SHP77 treated with DMSO at 0.1 percent for 48 hours (cell line): ENCODE measurements around the gene CHST11.
"Not testable (repeated sequence)": the region's sequence is repeated elsewhere in the genome, so short reads cannot be mapped to it uniquely, and the experiment has no call there.

Source experiments
- DNase-seq: peaks from one replicate; lab custom pipeline; 2025; lab: John Stamatoyannopoulos, UW

The CHST11 gene

DNA sequence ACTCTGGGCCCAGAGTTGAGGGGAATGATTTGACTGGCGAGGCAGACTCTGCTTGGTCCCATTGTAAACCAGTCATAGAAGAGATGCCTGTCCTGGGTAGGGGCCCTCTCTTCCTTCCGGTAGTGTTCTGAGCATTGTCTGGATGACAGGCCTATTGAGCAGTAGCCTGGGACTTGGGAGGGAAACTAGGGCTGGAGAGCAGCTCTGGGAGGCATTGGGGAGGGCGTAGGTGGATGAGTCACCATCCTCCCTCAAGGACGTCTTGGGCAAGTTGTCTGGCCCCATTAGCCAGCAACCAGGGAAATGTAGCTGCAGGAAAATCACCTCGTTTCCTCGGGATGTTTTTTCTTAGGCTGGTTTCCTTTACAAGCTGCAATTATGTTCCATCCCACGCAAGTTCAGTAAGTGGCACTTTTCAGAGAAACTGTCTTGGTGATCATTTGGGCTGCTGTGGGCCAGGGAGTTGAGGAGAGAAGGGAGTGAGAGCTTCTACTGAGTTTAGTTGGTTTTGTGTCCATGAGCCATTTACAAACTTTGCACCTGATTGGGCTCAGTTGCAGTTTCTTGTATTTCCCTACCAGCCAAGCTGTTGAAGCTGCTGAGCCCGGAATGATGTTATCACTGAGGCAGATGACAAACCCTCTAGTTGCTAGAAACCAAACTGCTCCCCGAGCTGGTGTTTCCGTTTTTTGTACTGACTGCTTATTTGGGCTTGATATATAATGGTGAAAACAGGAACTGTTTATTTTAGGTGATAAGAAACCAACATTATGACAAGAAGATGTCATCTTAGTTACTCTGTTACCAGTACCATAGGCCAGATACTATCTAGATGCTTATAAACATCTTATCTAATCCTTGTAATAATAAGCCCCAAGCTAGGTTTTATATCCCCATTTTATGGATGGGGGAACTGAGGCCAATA lies 147.6 kb downstream of the CHST11 start:
- no peak for DNase-seq

DNA sequence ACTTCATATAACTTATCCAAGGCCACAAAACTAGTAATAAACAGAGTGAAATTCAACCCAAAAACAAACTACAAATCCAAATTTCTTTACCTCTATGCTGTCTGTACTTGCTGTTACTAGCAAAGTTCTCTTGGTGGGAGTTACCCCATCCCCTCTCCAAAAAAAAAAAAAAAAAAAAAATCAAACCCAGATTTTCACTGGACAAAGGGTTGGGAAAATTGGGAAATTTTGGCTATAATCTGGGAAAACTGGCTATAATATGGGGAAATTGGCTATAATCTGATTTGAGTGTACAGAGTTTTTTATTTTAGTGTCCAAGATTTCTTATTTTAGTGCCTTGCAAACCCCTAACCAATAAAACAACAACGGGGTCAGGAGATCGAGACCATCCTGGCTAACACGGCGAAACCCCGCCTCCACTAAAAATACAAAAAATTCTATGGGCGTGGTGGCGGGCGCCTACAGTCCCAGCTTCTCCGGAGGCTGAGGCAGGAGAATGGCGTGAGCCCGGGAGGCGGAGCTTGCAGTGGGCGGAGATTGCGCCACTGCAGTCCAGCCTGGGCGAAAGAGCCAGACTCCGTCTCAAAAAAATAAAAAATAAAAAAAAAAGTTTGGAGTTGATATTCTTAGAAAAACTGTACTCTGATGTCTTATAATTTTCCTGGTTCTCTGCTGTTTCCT lies 148.4 kb downstream of the CHST11 start:
- DNase-seq, result no peak

DNA sequence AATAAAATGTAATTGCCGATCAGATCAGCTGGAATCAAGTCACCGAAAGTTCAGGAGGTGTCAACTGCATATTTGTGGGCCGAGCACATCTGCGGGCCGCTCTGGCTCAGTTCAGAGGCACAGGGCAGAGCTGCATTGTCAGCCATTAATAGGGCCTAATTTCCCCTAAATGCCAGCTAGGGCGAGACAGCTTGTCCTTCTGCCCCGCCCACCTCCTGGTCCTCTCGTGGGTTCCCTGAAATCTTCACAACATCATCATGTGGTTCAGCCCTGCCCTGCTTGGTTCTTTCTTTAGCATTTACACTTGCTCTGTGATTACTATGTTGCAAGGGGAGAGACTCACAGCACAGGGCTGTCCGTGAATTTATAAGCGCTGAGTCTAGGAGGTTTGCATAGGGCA lies 148.9 kb downstream of the CHST11 start:
- no peak for DNase-seq

DNA sequence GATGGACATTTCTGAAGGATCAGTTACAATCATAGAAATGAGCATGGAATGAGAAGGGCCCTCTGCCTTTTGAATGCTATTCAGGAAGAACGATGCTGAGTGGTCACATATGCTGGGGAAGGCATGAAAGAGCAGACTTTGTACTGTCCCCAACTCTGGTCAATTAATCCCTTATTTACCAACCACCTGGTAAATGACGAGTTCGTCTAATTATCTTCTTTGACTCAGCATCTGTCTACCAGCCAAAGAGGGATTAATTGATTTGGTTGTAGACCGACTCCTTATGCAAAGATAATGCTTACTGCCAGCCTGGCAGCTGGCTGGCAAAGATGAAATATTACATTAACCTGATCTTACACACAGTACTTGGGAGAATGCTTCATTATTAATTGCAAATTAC lies 152.2 kb downstream of the CHST11 start:
- no peak for DNase-seq

DNA sequence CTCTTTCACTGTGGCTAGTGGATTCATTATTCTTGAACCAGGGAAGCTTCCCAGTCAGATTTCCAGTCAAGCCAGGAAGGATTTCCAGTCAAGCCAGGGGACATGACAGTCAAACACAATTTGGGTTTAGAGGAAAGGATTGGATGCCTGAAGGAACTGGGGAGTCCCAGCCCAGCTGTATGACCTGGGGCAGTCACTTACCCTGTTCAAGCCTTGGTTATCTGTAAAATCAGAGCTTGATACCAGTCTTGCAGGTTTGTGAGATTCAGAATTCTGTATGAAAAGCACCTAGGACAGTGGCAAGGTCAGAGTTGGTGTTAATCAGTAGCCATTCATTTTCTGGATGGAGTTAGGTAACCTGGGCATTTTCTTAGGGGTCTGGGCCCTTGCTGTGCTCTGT lies 152.7 kb downstream of the CHST11 start:
- no peak for DNase-seq

DNA sequence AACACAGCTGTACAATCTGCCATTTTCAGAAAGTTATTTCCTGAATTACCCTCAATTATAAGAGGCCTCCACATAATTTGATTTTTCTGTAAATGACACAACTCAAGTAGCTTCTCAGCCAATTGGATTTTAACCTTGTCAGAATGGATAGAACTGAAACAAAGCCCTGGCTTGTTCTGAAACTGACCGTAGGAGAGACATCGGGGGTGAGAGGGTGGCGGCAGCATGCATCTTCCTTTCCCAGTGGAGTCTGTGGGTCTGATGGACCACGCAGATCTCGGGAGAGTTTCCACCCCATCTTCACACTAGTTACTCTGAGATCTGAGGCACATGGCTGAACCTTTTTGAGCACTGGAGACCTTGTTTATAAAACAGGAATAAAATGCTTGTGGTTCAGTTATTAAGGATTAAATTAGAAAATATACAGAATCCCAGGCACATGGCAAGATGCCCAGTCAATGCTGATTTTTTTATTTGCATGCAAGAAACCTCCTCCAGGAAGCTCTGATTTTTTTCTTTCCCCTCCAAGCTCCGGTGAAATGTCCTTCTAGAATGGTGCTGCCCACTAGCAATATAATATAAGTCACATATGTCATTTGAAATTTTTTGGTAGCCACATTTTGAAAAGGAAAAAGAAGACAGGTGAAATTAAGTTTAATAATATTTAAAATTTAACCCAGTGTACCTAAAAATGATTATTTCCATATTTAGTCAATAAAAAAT lies 153.9 kb downstream of the CHST11 start:
- no peak for DNase-seq

DNA sequence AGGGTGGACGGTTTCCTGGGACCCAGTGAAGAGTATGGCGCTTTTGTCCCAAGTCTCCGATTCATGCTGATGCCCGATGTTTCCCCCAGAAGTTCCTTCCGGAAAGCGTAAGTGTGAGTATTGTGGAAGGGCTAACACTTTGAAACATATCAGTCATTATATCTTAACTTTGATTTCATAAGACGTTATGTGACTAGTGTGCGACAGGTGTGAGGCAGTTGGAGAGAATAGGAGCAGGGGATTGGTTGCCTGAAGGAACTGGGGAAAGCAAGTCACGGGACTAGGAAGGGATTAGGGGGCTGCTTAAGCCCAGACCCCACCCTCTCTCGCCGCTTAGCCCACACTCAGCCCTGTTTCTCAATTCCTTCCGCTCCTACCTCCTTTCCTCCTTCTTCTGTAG lies 154.9 kb downstream of the CHST11 start:
- no peak for DNase-seq

DNA sequence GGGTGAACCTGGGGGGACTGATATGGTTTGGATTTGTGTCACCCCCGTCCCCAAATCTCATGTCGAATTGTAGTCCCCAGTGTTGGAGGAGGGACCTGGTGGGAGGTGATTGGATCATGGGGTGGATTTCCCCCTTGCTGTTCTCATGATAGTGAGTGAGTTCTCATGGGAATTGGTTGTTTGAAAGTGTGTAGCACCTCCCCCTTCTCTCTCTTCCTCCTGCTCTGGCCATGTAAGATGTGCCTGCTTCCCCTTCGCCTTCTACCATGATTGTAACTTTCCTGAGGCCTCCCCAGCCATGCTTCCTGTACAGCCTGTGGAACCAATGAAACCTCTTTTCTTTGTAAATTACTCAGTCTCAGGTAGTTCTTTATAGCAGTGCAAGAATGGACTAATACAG lies 156.6 kb downstream of the CHST11 start:
- DNase-seq, result not testable (repeated sequence)

DNA sequence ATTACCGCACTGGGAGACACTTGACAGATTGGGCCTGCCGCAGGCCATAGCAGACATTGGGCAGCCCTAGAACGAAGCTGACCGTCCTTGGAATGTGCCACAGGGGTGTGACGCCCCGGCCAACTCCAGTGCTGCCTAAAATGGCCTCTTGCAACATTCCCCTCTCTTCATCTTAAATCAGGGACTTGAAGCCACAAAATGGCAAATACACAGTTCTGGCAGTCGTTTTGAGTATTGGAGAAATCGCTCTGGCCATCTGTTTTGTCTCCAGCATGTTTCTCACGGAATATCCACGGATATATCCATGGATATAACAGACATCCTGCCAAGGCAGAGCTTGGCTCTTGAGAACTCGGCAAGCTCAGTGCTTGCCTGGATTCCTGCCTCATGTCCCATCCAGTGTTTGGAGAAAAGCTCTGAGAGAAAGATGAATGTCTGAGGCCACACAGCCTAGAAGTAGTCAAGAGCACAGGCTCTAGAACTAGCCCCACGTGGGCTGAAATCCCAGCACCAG lies 158.4 kb downstream of the CHST11 start:
- no peak for DNase-seq

DNA sequence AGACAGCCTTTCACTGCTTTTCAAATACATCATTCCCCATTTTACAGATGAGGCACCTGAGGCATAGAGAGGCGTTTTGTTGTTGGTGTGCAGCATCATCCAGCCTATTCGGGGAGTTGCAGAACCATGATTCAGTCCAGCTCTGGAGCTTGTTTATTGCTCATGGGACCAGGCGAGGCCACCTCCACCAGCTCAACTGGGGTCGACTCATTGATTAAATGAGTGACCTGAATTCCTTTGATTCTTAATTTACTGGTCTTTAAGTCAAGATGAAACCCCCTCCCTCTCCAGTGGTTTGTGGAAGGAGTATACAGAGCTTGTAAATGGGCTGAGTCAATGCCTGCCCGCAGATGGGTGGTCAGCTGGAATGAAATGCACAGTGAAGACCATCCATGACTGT lies 161.9 kb downstream of the CHST11 start:
- no peak for DNase-seq

DNA sequence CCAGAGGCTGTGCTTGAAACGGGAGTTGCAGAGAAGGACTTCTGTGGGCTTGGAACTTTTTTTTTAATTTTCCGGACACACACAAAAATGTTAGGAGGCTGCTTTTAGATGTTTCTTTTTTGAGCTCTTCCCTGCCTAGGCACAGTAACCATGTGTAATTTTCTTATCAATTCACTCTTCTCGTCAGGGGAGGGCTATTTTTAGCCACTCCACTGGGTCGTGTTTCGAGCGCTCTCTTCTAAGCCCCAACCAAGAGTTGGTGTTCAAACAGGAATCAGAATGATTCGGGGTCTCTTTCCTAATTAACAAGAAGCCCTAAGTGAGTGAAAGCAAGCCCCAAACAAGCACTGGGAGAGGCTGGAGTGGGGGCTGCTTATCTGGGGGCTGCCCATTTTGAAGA lies 162.6 kb downstream of the CHST11 start:
- DNase-seq, result no peak

DNA sequence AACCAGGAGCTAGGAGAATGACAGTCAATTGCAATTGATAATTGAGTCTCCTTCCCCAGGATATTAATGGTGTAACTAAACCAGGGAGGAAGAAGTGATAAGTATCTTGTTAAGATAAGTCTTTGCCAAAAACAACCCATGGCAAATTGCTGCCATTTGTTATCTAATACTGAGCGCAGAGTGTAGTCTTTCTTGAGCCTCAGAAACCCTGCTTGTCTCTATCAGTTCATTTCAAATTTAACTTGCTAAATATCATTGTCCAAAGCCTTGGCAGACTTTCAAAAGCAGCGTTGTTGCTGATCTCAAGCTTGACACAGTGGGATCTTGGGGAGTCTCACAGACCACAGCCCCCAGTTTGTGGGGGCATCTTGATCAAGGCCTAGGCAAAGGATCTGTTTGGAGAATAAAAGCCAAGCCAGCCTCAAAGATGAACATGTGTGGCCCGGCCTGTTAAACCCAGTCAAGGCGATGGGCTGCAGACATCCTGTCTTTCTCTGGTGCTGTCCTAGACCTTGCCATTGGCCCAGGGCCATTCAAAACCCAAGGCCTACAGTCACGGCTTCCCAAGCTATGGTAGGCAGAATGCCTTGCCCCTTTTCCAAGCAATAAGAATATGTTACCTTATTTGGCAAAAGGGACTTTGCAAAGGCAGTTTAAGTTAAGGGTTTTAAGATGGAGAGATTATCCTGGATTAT lies 164.2 kb downstream of the CHST11 start:
- no peak for DNase-seq

DNA sequence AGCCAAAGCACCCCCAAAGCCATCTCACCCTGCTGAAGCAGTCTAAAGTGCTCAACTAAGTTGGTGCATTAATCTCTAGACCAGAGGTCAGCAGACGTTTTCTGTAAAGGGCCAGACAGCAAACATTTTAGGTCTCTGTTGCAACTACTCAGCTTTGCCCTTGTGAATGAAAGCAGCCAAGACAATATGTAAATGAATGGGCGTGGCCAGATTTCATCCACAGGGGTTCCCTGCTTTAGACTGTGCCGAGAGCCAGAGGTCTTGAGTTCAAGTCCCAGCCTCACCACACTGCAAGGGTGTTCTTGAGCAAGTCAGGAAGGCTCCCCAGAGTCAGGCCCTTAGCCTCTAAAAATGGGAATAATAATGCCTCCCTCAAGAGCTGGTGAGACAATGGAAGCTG lies 166.2 kb downstream of the CHST11 start:
- DNase-seq, result no peak

DNA sequence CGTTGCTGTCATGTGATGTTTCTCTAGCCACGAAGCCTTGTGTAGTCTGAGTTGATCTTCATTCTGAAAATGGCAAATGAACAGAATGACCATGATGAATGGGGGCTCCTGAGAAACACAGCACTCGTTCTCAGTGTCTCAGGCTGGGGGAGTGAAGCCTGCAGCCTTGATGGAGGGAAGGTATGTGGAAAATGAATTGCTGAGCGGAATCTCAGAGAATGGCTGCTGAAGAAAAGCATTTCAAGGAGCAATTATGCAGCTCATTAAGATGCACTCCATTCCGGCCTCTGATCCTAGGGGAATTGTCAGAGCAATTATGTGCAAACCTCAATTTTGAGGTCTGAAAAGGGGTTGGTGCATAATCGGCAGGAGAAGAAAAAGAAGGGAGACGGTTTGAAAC lies 167.1 kb downstream of the CHST11 start:
- DNase-seq, result no peak

DNA sequence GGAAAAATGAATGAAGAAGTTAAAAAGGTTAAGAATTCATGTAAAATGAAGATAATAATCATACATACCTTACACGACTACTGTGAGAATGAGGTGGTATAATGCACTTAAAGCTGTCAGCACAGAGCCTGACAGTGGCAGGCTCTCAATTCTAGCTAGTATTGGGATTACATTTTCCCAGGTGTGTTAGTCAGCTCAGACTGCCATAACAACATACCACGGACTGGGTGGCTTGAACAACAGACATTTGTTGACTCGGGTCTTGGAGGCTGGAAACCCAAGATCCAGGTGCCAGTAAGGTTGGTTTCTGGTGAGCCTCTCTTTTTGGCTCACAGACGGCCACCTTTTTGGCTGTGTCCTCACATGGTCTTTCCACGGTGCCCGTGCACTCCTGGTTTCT lies 167.8 kb downstream of the CHST11 start:
- no peak for DNase-seq

DNA sequence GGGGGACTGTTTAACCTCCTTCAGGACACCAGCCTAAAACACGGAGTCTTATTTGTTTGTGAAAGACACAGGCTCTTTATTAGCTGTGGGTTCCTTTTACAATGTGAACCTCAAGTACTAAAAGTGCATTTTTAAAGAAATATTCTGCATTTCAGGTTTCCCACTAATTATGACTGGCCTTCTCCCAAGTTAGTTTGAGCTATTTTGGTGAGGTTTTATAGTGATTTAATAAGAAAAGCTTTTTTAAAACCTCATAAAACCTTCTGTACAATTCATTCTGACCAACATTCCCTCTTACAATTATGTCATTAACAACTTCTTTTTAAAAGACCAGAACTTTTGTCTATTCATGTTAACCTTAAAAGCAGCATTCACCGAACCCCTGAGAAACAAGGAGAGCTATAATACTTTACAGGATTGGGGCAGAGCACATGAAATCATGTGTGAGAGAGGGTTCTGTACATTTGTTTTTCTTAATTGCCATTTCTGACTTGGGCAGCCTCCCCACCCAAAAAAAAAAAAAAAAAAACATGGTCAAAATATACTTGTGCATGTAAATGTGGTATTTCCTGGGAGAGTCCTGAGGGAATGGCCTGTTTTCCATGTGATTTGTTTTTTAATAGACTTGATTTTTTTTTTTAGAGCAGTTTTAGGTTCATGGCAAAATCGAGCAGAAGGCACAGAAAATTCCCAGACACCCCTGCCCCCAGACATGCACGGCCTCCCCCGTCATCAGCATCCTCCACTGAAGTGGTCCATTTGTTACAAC lies 169.5 kb downstream of the CHST11 start:
- no peak for DNase-seq

DNA sequence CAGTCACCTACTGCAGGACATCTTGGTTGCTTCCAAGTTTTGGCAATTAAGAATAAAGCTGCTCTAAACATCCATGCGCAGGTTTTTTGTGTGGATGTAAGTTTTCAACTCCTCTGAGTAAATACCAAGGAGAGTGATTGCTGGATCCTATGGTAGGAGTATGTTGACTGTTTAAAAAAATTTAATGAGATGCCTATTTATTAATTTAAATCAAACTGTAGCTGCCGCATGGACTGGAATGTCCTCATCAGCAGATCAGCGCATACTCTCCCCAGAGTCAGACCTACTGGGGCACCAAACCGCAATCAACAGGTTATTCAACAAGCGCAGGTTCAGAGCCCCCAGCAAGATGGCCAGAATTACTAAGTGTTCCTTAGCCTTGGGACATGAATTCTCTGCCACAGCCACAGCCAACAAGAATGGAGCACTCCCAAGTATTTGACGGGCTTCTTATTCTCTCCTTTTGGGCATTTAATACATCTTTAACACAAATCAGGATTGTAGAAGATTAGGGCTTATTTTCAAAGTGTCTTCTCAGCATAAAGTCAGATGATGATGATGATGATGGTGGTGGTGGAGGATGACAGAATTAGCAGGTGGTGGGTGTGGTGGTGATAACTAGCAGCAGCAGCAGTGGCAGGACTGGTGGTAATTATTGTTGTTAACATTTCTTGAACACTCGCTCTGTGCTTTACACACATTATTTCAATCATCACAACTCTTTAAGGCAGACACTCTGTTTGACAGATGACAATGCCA lies 170.7 kb downstream of the CHST11 start:
- no peak for DNase-seq

DNA sequence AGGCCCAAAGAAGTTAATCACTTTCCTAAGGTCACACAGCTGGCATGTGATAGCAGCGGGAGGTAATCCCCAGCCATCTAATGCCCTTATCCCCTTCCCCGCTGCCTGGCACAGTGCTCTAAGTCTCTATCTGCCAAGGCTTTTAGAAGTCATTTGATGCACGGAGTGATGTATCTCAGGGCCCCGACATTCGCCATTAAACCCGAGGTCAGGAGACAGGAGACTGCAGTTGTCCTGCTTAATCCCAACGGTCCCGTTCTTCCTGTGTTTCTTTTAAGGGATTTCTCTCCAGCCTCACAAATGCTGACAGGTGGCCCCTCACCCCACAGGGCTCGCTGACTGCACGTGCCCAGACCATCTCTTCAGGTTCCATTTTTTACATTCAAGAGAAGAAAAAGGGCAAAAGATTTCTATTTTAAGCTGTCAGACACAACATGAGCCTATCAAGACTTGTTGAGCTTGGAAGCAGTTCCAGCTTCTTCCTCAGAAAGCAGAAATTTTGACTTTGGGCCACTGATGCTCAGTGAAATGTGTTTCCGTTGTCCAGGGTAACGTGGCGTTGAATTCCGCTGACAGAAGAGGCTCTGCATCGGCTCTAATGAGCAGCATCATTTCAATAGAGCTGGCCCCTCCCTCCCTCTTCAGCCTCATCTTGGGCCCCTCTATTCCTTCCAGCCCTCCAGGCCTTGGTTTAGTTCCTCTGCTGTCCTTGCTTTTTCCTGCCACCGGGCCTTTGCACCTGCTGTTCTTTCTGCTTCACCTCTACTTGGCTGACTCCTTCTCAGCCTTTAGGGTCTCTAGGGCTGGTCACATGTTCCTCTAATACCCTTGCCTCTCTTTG lies 171.5 kb downstream of the CHST11 start:
- DNase-seq, result no peak

DNA sequence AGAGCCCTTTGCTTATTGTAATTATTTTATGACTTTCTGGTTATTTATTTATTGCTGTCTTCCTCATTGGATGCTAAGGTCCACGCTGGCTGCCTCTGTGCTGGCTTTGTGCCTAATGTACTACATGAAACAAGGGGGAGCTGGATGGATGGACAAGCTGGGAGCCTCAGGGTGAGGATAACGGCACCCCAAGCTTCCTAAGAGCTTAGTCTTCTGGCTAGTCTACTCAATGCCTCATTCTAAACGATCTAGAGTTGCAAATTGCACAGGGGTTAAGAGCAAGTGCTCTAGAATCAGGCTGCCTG lies 172.0 kb downstream of the CHST11 start:
- no peak for DNase-seq

DNA sequence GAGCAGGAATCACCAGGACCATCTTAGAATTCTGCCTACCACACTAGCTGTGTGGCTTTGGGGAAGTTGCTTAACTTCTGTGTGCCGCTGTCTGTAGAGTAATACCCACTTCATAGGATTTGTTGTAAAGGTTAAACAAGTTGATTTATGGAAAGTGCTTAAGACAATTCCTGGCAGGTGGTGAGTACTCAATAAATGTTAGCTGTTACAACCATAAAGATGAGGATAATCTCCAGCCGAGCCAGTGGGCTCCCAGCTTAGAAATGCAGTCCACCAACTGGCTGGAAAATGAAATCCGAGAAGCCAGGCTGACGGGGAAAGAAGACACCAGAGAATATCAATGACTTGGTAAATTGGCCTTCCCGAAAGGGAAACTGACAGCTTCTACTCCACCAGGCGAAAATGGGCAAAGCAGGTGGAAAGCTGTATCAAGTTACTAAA lies 173.5 kb downstream of the CHST11 start:
- peak; percentile 99 for DNase-seq
